ENCODE measurements around the gene PFKP.

The PFKP gene

DNA sequence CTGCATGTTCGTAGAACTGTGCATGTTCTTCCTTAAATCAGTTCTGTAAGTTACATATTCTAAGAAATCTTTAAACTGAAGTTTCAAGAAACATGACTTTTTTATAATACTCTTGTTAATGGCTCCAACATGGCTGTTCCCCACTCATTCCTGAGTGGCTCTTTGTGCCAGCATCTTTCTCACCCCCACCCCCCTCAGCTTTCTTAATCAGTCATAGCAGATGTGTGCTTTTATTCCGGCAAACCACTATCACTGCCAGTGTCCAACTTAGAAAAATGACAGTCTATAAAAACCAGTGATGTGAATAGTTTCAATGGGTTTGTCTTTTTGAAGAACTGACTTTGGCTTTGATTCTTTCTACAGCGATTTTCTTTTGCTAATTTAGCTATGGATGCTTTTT is 67.7 kb downstream of the PFKP start:
- DNase-seq (ENCODE audit: low spot score) = no peak

DNA sequence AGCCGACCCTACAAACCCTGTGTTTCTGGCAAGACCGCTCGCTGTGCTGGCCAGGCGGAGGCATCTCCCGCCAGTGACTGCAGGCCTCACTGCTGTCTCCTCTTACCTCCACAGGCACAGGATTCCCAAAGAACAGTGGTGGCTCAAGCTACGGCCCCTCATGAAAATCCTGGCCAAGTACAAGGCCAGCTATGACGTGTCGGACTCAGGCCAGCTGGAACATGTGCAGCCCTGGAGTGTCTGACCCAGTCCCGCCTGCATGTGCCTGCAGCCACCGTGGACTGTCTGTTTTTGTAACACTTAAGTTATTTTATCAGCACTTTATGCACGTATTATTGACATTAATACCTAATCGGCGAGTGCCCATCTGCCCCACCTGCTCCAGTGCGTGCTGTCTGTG is 69.0 kb downstream of the PFKP start:
- no peak for DNase-seq (ENCODE audit: low spot score)

DNA sequence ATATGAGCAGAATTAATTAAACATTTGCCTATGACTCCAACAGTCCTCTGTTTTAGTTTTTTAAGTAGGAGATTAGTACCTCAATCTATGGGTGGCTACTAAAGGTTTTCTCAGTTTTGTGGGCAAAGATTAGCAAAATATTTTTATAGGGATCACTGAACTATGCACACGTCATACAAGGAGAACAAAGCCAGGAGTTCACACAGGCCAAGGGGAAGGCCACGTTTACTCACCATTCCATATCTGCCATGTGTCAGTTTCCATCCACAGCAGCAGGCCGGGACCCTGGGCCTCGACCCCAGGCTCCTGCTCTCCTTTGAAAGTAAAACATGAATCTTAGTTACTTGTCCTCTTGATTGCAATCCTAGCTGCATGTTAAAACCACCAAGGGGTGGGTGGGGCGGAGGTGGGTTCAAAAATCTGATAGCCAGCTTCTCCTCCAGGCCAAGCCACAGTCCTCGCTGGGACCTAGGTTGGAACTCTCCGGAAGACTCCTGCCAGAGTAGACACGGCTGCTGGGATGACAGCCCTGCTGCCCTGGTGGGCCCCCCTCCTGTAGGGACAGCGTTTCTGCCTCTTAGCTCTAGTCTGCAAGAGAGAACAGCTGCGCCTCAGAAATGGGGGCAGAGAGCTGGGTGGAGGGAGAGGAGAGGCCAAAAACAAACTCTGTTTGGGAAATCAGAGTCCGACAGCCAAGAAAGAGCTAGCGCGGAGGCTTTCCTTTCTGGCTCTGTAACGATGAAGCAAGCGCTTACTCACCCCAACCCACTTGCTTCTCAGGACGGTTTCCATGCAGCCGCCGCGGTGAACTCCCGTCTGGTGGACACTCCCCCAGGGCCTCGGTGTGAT is 69.6 kb downstream of the PFKP start:
- DNase-seq (ENCODE audit: low spot score) = no peak

DNA sequence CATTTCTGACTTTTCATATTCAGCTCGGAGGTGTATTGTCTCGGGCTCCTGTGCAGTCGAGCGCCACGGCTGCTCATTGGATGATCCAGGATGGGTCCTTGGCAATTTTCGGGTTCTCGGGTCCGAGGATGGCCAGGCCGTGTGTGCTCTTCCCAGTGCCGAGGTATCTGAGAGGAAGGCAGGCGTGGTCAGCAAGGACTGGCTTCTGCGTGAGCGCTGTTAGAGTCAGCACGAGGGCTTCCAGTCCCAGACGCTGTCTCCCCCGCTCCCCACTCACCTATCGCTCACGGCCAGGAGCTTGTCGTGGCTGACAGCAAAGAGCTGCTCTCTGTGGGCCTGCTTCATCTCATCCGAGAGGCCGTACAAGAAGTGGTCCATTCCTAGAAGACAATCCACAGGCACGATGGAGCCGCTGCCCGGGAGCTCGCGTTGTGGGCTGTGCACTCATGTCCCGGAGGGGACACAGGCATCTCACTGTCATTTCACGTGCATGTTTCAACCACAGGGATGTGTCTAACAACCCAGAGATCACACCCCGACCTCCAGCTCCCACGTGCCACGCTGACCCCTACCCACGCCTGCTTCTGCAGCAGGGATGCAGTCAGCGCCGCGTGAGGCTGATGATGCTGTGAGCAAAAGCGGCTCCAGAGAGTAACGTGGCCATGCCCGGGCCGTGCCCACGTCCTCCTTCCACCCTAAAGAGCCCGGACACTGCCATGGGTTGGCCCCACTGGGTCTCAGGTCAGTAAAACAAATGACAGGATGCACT is 70.8 kb downstream of the PFKP start:
- DNase-seq (ENCODE audit: low spot score) = no peak

DNA sequence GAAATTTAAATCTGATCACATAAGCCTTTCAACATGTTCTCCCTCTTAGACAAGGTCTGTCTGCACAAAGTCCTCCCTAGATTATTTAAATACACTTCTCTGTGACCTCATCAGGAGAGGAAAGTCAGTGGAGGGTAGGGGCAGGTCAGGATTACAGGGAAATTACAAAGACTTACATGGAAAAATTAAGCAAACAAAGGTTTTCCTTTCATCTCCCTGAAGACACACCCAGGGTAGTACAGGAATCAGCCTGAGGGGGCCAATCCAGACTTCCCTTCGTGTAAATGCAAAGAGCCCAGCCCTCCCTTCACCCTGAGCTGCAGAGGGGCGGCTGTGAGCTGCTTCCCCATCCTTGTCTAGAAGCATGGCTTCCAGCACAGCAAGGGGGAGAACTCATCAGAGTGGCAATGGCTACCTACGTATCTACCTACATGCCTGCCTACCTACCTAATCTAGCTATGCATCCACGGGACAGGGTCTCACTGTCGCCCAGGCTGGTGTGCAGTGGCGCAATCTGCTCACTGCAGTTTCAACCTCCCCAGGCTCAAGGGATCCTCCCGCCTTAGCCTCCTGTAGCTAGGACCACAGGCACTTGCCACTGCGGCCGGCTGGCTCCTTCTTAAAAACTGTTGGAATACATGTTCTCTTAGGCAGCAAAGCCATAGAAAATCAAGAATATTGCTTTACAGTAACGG is 72.0 kb downstream of the PFKP start:
- no peak for DNase-seq (ENCODE audit: low spot score)

DNA sequence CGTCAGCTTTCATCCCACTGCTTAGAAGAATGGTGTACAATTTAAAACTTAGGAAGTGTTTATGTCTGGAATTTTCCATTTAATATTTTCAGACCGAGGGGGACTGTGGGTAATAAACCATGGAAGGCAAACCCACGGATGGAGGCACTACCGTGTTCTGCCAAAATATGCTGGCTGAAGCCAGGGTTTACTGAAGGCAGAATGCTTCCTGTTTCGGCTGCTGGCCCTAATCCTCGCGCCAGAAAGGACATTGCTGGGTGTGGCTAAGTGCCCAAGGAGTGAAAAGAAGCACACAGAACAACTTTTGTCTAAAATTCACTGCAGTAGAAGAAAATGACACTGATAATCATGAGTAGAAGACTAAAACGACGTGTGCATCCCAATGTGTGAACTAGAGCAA is 72.9 kb downstream of the PFKP start:
- no peak for DNase-seq (ENCODE audit: low spot score)

DNA sequence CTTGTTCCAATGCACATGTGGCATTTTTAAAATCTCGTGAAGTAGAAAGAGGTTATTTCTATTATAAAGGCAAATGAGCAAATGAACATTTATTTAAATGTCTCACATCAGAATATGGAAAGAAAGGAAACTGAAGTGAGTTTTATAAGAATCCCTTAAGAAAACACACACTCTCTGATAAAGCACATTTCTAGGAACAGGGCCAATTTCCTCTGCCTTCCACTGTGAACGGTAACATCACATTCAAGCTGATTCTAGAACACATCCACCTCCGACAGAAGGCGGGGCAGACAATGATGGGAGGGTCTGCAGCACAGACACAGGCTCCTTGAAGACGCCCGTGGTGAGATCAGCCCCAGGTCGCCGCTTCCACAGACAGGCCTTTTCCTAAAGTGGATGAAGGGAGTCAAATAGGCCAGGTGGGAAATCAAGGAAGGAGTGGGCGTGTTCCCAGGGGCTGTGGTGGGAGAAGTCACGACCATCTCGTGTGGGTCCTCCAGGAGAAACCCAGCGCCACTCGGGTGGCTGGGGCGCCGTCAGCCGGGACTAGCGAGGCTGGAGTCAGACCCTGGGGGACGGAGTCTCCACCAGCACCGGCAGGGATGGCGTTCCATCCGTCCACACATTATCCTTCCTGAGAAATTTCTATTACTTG is 74.1 kb downstream of the PFKP start:
- no peak for DNase-seq (ENCODE audit: low spot score)

DNA sequence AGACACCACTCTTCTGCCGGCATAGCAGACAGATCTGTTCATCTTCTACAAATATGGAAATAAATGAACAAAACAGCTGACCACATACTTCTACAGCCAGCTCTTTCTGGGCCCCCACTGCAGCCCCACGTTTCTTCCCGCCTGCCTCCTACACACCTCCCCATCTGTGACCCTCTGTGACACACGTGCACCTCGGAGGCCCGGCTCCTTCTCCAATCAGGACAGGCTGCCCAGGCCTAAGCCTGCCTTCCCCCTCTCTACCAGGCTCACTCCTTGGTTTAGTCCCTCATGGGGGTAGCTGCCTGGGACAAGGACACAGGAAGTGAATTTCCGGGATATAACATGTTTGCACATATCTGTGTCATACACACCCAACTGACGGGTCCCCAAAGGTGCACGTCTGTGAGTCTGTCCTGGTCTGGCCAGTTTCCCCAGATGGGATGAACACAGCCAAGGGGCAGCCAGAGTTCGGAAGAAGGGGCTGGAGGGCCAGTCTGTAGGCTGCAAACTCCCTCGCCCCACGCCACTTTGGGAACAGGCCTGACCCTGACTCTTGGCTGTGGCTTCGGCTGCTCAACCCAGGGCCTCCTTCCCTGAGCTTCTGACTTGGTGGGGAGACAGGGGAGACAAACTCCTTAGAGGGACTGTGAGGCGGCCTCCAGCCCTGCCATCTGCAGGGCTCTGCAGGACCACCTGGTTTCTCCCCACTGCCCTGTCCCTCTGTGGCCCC is 75.0 kb downstream of the PFKP start:
- no peak for DNase-seq (ENCODE audit: low spot score)

DNA sequence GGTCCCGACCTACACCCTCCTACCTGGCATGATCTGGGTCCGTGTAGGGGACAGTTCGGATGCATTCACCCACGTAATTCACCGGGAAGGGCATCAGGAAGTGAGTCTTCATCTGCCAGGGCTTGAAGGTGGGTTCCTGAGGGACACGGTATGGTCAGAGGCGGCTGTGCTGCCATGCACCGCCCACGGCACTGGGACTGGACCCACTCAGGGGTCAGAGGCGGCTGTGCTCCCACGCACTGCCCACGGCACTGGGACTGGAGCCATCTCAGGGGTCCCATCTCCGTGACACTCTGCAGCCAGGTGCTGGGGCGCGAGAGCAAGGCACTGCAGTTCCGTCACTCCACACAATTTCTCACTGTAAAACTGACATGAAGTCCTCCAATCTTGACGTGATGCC is 76.0 kb downstream of the PFKP start:
- DNase-seq (ENCODE audit: low spot score) = no peak

DNA sequence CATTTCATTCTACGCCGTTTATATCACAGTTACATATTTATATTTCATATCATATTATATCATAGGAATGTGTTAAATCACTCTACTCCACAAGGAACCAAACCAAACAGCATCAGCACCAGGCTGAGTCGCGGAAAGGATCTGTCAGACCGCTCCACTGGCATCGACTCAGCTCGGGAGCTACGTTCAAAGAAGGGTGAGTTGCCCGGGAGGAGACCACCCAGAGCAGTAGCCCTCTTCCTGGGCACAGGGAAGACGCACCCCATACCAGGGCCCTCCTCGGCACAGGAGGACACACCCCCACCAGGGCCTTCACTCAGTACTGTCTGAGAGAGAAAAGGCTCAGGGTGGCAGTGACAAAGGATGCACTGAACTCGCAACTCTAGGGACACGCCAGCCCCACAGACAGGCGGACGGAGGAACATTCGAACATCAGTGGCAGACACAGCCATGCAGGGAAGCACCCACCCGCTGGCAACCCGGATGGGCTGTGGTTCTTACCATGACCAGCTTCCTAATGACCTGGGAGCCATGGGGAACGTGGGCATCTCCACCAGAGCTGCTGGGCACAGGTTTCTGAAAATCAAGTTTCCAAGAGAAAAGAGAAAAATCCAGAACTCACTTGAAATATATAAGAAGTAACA is 76.6 kb downstream of the PFKP start:
- no peak for DNase-seq (ENCODE audit: low spot score)

DNA sequence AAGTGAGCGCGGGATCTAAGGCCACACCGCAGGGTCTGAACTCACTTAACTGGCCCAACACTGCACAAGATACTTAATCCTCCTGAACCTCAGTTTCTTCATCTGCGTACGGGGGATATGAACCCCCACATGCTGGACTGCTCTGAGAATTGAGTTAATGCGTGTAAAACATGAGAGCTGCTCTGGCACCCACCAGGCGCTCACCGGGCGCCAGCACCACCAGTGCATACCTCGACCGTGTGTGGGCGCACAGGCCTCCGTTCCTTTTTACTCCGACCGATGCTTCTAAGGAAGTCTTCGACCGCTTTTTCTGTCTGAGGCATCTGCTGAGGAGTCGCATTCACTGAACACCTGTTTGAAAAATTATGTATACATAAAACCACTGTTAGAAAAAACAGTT is 78.0 kb downstream of the PFKP start:
- DNase-seq (ENCODE audit: low spot score) = no peak

DNA sequence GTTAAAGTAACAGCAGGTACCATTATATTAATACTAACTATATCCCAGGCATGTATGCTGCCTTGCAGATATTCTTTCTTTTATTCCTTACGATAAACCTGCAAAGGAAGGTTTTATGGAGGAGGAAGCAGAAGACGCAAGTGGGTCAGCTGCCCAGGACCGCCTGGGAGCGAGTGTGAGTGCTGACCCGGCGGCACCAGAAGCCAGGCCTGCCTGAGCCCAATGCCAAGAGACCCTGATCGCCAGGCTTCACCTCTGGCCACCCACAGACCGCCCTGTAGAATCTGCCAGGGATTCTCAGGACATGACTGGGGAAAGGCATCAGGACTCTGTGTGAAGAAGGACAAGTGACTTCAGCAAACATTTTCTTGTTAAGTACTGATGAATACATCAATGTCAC is 78.9 kb downstream of the PFKP start:
- DNase-seq (ENCODE audit: low spot score) = no peak

DNA sequence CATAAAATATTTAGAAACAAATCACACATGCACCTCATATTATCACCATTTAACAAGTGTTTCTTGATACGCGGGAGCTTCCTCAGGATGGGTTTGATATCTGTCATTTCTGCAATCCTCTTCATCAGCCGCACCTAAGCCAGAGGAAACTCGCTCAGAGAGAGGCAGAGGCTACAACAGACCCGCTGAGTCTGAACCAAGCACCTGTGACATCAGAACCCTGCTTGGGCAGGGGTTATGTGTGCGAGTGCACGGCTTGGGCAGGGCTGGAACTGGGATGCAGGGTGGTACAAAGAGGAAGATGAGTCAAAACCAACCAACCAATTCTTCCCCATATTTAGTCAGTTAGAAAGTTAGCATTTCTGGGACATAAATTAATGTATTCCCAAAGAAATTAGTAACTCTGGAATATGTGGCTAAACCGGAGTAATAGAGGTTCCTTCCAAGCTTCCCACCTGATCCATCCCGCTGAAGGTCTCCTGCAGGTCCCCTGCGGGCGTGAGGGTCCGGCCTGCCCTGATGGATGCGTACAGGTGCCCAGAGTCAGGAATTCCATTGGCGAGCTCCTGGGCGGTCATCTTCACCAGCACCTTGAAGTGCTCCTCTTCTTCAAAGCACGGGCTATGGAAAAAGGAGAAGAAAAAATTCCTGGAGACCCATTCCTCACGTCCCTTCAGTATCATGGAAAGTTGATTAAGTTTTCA is 79.9 kb downstream of the PFKP start:
- no peak for DNase-seq (ENCODE audit: low spot score)

DNA sequence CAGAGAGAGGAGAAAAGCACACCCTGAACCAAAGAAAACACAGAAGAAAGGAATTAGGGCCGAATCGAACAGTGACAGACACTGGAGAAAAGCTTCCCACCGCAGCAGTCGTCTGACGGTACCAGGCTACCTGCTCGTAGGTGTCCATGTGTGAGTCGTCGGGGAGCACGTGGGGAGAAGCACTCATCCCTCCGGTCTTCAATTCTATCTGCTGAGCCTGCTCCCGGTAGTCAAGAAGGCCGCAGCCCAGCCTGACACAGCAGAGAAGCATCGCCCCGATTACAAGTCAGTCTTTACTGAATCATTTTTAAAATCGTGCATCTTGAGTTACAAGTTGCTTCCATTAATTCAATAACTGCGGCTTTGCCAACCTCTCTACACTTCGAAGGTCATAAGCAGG is 80.7 kb downstream of the PFKP start:
- DNase-seq (ENCODE audit: low spot score) = no peak

DNA sequence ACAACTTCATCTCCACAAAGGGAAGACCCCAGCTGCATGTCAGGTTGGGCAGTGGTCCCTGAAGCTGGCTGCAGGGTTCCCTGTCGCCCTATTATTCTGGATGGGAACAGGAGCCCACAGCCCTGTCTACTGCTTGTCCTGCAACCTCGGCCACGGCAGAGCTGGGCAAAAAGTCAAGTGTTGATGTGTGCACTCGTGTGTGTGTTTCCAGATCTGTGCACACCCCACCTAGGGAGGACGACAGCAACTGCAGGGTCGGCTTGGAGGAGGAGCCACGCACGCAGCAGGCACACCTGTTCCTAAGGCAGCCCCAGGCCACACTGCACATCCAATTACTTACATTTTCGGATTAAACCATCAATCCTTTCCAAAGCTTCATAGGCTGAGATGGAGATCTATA is 81.6 kb downstream of the PFKP start:
- DNase-seq (ENCODE audit: low spot score) = no peak

DNA sequence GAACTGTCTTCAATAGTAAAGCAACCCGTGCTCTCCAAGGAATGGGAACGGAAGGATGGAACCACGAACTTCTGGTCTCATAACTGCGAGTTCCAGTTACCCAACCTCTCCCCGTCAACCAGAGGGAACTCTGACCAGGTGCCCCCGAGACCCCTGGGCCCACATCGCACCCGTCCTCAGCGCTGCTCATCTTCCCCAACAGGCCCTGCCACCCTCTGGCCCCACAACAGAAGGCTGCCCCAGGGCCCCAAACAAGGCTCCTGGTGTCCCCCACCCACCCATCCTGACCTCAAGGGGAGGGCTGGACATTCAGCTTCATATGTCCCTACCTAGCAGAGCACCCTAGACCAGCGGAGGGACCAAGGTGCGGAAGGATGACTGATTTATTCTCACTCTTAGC is 82.6 kb downstream of the PFKP start:
- DNase-seq (ENCODE audit: low spot score) = no peak

DNA sequence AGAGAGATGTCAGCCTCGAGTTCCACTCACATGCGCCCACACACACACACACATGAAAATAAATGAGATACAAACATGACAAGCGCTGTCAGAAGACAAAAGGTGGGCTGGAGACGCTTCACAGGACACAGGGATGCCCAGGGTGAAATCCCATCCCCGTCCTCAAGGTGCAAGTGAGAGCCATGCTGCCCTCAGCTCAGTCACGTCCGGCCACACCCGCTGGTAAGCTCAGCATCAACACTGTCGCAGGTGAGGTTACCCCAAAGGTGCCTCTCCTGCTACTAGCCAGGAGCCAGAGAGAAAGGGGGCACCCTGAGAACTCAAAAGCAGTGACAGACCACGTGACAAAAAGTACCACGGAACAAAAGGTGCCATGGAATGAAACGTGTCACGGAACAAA is 83.0 kb downstream of the PFKP start:
- DNase-seq (ENCODE audit: low spot score) = no peak

DNA sequence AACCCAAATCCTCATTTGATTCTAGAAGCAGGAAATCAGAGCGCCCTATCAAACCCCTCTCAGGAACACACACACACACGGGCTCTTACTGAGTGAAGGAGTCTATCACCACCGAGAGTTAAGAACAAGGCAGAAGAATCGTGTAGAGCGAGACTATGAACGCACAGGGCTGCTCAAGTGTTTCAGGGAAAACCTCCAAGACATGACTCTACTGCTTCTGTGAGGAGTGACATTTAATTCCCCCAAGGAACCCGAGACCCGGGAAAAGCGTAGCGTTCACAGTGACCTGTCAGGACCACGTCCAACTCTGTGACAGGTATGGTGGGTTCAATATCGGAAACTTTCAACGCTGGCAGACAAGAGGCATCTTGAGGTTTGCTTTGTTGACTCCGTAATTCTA is 83.6 kb downstream of the PFKP start:
- DNase-seq (ENCODE audit: low spot score) = no peak

DNA sequence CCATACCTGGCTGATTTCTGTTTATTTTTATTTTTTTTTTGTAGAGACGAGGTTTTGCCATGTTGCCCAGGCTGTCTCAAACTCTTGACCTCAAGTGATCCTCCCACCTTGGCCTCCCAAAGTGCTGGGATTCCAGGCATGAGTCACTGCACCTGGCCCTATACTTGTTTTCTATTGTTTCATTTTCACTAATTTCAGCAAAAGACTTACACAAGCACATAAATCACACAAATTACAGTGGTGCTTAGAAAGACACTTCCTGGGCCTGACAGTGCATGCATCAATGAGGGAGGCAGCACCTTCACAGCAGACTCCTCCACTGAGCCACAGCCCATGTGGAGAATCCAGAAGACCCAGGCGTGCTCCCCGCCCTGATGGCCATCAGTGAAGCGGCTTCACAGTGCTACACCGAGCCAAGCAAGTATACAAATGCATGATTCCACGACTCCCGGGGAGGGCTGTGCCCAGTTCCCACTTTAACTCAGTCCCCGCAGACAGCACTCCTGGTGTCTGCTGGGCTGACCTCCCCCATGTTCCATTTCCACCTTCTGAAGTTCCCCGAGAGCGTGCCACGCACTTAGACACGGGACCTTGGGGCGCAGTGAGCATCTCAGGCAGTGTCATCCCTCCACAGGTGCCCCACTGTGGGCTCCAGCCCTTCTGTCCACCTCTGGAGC is 84.7 kb downstream of the PFKP start:
- DNase-seq (ENCODE audit: low spot score) = no peak

DNA sequence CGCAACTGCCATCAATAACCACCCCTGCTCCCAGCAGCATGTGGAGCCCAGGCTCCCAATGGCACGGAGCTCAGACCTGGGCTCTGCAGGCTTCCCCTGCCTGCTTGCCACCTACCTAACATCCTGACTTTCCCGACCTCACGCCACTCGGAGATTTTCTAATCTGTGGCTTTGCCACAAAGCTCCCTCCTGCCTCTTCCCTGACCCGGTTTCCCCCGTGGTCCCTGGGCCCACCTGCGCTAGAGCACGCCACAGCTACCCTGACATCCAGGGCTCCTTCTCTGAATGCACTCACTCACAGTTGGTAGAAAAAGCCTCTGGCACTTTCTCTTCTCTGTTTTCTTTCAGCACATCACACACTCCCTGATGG is 85.2 kb downstream of the PFKP start:
- DNase-seq (ENCODE audit: low spot score) = no peak

Data from SK-N-DZ (cell line).